Bronchus fibroblast of lung (primary cell): Measurements from ENCODE around the gene SLC66A1. TPM values are rescaled to one million over a fixed set of nuclear protein-coding genes. Genes with fewer than 3 reads are reported as not detected.

ENCODE experiments used
- total RNA-seq: library from RNA; depleted of rRNA; stranded (reverse); fragments of >200 nt; gene quantifications from 2 replicates; pipeline ENCODE4 v1.2.3, GENCODE V29; 2015

SLC66A1 gene
- total RNA-seq: 16.1 and 18.4 TPM in 2 replicates

DNA sequence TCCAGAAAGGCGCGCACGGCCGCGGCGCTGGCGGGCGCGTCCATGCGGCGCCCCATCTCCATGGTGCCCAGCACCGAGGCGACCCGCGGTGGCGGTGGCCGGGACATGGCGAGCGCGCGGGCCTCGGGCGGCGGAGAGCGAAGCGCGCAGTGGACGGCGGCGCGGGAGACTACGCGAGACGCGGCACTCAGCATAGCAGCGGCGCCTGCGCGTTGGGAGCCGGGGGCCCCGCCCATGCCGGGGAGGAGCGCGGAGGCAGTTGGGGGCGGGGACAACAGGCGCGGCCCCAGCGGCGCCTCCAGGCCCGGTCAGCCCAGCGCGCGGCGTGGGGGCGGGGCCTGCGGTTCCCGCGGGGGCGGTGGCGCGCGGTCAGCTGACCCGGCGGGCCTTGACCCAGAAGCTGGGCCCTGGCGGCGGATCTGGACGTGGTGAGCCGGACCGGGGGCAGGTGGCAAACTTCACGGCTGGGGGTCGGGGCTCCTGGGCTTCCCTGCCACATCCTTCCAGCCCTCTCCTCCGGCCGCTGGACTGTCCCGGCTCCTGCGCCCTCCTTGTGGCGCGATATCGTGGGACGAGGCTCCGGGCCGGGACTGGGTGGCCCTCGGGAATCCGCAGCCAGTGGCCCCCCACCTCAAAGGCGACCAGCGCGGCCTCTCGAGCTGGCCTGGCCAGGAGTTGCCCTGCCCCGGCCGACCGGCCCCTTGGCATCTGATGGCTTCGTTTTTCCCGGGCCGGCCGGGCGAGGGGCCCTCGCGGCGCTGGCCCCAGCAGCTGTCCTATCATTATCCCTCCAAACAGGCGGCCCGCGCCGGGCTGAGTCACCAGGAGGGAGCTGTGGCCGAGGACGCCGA lies at the start of gene SLC66A1, which contains the start of gene AKR7A2:
TSS of gene SLC66A1 (plus strand) at position 396 of the 851 bp plus-strand sequence. CDS start 5,352 bp downstream, outside the sequence.
TSS of gene AKR7A2 (minus strand) at position 214 of the 851 bp plus-strand sequence. CDS start at position 194, 20 bp downstream.

GRCh38 chr1:19288324-19289241 lies 23.5 kb upstream of the SLC66A1 start, which contains the start of gene AKR7A3:
Gene AKR7A3, minus strand, starts transcription at chr1:19288770. Its CDS starts 61 bp downstream, at chr1:19288709.

Other genes with a start within 250 kb of the SLC66A1 start
- 31.4 and 36.1 TPM in 2 replicates for gene UBR4, start 102.1 kb upstream of the SLC66A1 start, total RNA-seq
- gene EMC1, start 60.8 kb upstream of the SLC66A1 start, total RNA-seq: 47.1 and 63.9 TPM in 2 replicates
- gene MRTO4, start 60.5 kb upstream of the SLC66A1 start, total RNA-seq: 44.4 and 47.6 TPM in 2 replicates
- 0.59 and 0.84 TPM in 2 replicates for gene AKR7A3, start 23.6 kb upstream of the SLC66A1 start, total RNA-seq
- gene AKR7A2, start 182 bp upstream of the SLC66A1 start, total RNA-seq: 99.5 and 99.6 TPM in 2 replicates
- gene CAPZB, start 173.2 kb downstream of the SLC66A1 start, total RNA-seq: 86.2 and 99.0 TPM in 2 replicates